GM12874 (cell line): ENCODE measurements around the gene C11orf54.

Source experiments
- TF ChIP-seq, protein P1 (sequence below): IDR thresholded peaks from 2 replicates; pipeline ENCODE4 v1.5.1; 2011; ENCODE audit warnings: low read depth, mild to moderate bottlenecking, control low read depth, low read length, moderate library complexity; ENCODE audit not compliant: insufficient read depth

C11orf54 gene

GRCh38 chr11:93727985-93728791, 13.3 kb upstream of the C11orf54 start:
- TF ChIP-seq, protein P1, sequence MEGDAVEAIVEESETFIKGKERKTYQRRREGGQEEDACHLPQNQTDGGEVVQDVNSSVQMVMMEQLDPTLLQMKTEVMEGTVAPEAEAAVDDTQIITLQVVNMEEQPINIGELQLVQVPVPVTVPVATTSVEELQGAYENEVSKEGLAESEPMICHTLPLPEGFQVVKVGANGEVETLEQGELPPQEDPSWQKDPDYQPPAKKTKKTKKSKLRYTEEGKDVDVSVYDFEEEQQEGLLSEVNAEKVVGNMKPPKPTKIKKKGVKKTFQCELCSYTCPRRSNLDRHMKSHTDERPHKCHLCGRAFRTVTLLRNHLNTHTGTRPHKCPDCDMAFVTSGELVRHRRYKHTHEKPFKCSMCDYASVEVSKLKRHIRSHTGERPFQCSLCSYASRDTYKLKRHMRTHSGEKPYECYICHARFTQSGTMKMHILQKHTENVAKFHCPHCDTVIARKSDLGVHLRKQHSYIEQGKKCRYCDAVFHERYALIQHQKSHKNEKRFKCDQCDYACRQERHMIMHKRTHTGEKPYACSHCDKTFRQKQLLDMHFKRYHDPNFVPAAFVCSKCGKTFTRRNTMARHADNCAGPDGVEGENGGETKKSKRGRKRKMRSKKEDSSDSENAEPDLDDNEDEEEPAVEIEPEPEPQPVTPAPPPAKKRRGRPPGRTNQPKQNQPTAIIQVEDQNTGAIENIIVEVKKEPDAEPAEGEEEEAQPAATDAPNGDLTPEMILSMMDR, result no peak

DNA sequence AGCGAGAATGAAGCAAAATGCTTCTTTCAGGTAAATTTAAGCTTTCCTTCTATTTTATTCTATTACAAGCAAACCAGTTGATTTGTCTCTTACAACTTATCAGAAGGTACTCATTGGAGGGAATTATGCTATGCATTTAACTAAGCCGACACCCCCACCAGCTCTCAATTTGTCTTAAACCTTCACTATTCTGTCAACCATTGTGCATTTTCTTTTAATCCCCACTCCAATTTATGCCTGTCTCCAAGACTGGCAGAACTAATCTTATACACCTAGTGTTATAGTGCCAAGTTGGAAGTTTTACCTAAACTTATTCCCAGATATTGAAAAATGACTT, 12.7 kb upstream of the C11orf54 start:
- TF ChIP-seq, protein P1, result no peak

DNA sequence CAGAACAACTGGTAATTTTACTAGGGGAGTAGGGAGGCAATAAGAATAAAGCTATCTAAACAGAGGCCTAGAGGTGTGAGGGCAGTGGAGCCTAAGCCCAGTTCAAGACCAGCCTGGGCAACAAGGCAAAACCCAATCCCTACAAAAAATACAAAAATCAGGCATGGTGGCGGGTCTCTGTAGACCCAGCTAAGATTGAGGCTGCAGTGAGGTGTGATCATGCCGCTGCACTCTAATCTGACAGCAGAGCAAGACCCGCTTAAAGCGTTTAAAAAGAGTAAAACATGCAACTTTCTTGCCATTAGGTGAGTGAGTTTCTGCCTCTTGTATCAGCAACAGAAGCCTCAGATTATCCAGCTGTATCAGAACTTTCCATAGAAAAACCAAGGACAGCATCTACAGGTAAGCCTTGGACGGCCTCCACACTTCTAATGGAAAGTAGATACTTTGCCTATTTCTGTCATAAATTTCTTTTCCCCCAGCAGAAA, 12.3 kb upstream of the C11orf54 start:
- TF ChIP-seq, protein P1, result no peak

DNA sequence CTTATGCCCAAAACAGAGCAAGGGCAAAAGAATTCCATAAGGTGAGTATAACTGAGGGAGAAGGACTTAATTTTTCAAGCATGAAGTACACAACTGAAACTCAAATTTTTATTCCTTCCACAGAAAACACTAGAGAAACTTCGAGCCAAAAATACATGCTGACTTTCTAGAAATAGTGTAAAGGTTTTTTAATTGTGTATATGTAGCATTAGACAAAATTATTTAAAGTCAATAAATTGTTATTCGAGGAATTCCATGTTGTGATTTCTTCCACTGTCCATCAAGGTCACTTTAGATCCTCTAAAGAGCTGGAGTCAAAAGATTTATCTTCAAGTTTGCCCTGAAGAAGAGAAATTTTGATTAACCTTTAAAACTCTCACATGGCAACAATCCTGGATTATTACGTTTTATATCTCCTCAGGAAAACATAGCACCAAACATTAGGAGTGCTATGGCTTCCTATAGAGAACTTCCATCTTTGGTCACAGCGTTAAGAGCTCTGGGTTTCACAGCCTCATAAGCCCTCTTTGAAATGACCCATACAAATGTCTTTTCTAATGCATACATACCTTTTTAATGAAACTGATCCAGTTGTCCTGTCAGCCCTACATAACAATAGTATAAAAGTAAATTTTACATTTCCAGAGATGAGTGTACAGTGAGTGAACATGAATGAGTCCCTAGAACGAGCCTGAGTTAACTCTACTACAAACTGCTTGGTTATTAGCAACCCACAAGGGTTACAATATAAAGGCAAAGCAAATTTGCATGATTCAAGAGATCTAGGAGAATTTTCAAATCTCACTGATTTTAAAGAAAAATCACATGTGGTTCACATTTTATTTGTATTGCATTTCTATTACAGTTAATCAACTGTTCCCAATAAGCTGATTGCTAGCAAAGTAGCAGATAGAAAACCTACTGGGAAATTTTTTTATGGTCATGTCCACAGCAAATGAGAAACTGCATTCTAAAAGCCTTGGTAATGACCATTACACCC, 11.1 kb upstream of the C11orf54 start:
- TF ChIP-seq, protein P1, result no peak

DNA sequence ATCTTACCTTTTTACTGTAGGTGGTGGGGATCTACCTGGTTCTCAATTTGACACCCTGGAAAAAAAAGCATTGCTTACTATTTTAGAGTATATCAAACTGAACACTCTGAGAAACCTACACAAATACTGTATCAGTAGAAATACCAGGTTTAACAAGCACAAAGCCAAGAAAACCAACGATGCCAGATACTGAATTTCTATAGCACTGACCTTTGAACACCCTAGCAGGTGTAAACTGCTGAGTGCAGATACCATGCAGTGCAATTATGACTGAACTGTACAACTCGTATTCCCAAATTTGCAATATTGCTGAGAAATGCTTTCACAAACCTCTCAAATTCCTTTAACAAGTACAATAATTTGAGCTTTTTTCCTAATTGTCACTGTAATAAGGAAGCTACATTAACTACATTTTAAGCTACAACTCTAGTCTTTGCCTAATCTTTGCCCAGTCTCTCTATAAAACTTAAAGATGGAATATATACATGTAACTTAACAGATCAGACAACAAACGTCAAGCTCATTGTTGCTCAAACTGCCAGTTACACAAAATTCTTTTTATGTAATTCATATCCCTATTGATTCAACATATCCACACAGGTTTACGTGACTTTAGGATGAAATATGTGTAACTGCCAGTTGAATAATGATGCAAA, 9.1 kb upstream of the C11orf54 start:
- TF ChIP-seq, protein P1, result no peak

DNA sequence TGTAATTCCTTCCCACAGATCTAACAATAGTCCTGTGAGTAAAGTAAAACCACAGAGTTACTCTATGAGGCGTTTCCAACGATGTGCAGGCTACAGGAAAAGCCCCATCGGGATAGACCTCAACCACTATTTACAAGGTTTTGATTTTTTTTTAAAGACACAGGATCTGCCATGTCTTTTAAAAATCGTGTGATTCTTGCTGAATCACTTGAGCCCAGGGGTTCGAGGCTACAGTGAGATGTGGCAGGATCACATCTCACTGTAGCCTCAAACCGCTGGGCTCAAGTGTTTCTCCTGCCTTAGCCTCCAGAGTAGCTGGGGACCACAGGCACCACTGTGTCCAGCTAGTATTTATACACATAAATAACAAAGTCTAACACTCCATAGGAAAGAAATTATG, 8.0 kb upstream of the C11orf54 start:
- TF ChIP-seq, protein P1, result no peak
